Lower lobe of right lung (tissue), 2 donors: ENCODE data around the gene CDK11B. TPM values are rescaled to one million over a fixed set of nuclear protein-coding genes. Genes with fewer than 3 reads are reported as not detected.

Source experiments
- ATAC-seq, 2 donors: fragments of 200-7000 bp; cut with Tn5 transposase; one replicate each; pipeline ENCODE4 v1.9.1; 2020 to 2022; ENCODE audit warnings: mild to moderate bottlenecking in 2 of 2, moderate library complexity in 2 of 2
- DNase-seq: peaks from one replicate; pipeline ENCODE4 v3.0.0-alpha.2; 2020
- H3K27ac ChIP-seq: fragments of 200-600 bp; one replicate; pipeline ENCODE4 v1.8.0; 2022
- H3K27me3 ChIP-seq: fragments of 200-600 bp; one replicate; pipeline ENCODE4 v1.8.0; 2022; ENCODE audit warnings: low read depth
- H3K36me3 ChIP-seq: fragments of 200-600 bp; one replicate; pipeline ENCODE4 v1.8.0; 2022; ENCODE audit warnings: mild to moderate bottlenecking
- H3K4me1 ChIP-seq: fragments of 200-600 bp; one replicate; pipeline ENCODE4 v1.8.0; 2022
- H3K4me3 ChIP-seq: fragments of 200-600 bp; one replicate; pipeline ENCODE4 v1.8.0; 2022; ENCODE audit warnings: mild to moderate bottlenecking
- H3K9me3 ChIP-seq: fragments of 200-600 bp; one replicate; pipeline ENCODE4 v1.8.0; 2022
- intact Hi-C: fragments of 100-400 bp; cut with DNase I; formaldehyde crosslinking; loops from one replicate; pipeline ENCODE4 v1.11.0; 2022
- total RNA-seq: library from RNA; stranded (reverse); fragmentation: NEBNext Ultra II Directional; extraction: Animal tissue kit (Norgen Biotek cat#: 25700); gene quantifications from one replicate; pipeline ENCODE4 v1.2.1, GENCODE V29; 2021
- TF ChIP-seq, protein P1 (sequence below): fragments of 200-600 bp; IDR thresholded peaks from one replicate; pipeline ENCODE4 v1.8.0; 2022; ENCODE audit warnings: antibody characterized with exemption, mild to moderate bottlenecking
- donor health status: DM: no; HTN: yes; CAD: no; lungs with severe emphysema.

Gene CDK11B
- total RNA-seq, 1 donor from 2014 or later: 23.0 TPM

- peak; percentile 29 for DNase-seq
- intact Hi-C loops: no loop called here
- H3K4me1 ChIP-seq: peaks cover 13% of the 10 kb centered on the region
- ATAC-seq: peak; percentile 37 to 54
- H3K4me3 ChIP-seq: no peak overlapping the region
- H3K9me3 ChIP-seq: no peaks in the 10 kb centered on the region
- H3K36me3 ChIP-seq: peaks cover 5% of the 10 kb centered on the region
- TF ChIP-seq, protein P1, sequence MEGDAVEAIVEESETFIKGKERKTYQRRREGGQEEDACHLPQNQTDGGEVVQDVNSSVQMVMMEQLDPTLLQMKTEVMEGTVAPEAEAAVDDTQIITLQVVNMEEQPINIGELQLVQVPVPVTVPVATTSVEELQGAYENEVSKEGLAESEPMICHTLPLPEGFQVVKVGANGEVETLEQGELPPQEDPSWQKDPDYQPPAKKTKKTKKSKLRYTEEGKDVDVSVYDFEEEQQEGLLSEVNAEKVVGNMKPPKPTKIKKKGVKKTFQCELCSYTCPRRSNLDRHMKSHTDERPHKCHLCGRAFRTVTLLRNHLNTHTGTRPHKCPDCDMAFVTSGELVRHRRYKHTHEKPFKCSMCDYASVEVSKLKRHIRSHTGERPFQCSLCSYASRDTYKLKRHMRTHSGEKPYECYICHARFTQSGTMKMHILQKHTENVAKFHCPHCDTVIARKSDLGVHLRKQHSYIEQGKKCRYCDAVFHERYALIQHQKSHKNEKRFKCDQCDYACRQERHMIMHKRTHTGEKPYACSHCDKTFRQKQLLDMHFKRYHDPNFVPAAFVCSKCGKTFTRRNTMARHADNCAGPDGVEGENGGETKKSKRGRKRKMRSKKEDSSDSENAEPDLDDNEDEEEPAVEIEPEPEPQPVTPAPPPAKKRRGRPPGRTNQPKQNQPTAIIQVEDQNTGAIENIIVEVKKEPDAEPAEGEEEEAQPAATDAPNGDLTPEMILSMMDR: no peak
- H3K27ac ChIP-seq: no peak overlapping the region
- no peaks in the 10 kb centered on the region for H3K27me3 ChIP-seq
Observed at GRCh38 chr1:1683104-1683905, 24.5 kb upstream of the CDK11B start.

DNA sequence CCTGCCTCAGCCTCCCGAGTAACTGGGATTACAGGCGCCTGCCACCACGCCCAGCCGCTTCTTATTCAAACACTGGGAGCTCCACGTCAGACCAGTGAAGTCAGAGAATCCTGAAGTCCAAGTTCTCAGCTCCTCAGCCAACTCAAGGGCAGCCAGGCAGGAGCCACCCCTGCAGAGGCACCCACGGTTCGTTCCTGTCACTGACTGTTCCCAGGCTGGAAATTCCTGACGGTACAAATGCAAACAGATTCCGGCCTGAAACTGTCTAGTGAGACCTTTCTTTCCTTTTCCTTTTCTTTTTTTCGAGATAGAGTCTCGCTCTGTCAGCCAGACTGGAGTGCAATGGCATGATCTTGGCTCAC, 22.1 kb upstream of the CDK11B start:
- H3K36me3 ChIP-seq: peaks cover 5% of the 10 kb centered on the region
- no peak for ATAC-seq
- H3K4me1 ChIP-seq: peaks cover 8% of the 10 kb centered on the region
- no peak overlapping the region for H3K4me3 ChIP-seq
- no peaks in the 10 kb centered on the region for H3K9me3 ChIP-seq
- H3K27me3 ChIP-seq: no peaks in the 10 kb centered on the region
- intact Hi-C loops: no loop called here
- peak; percentile 14 for DNase-seq
- TF ChIP-seq, protein P1: no peak
- H3K27ac ChIP-seq: no peak overlapping the region

- Histone ChIP-seq H3K27ac (no peak overlapping the region), H3K4me3 (no peak overlapping the region), H3K36me3 (peaks cover 5% of the 10 kb centered on the region), H3K4me1 (peaks cover 8% of the 10 kb centered on the region), H3K27me3 (no peaks in the 10 kb centered on the region), H3K9me3 (no peaks in the 10 kb centered on the region)
- TF ChIP-seq, protein P1: no peak
- ATAC-seq (no peak), DNase-seq (peak; percentile 24)
- intact Hi-C loops: no loop called here
Observed at GRCh38 chr1:1680031-1680911, 21.5 kb upstream of the CDK11B start.

DNA sequence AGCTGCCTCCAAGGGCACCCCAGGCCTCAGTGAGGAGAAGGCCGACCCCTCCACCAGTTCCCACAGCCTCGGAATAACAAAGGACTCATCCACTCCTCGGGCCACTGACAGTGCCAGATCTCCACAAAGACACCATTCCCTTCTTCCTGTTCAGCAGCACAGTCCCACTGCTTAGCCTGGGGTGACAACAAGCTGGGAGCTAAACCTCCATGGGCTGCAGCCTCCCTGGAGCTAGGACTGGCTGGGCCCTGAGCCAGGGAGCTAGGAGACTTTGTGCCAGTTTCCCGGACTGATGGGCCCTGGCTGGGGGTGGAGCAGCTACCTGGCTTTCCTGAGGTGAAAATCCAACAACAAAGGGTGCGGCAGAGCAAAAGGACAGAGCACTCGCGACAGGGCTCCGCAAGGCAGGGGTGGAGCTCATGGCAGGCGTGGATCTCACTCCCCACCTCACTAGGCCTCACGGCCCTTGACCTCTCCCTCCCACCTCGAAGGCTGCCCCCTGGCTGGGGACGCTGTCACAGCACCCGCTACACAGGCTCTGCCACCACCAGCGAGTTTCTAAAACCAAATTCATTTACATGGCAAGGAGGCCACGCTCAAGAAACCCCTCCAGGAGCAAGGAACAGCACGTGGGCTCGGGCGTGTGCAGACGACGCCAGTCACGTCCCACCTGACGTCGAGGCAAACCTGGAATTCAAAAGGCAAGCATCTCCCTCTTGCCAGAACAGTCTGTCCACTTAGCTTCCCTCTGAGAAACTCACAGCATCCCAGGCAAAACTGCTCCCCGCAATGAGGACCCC, 20.0 kb upstream of the CDK11B start:
- TF ChIP-seq, protein P1: no peak
- Histone ChIP-seq H3K9me3 (no peaks in the 10 kb centered on the region), H3K4me1 (peaks cover 8% of the 10 kb centered on the region), H3K36me3 (peaks cover 5% of the 10 kb centered on the region), H3K27me3 (no peaks in the 10 kb centered on the region), H3K27ac (no peak overlapping the region), H3K4me3 (no peak overlapping the region)
- DNase-seq: peak; percentile 34
- intact Hi-C loops: no loop called here
- ATAC-seq: peak in 1 of 2 donors; percentile 38
